Activated T-helper 2 cell treated with anti-CD3 and anti-CD28 coated beads, Interferon-gamma antibody, Interleukin-2, Interleukin-4, amounts not matched to agents 10 μg/mL and 5 μg/mL and 100 μg/mL, durations not matched to agents 14 hours and 24 hours and 36 hours (primary cell): ENCODE measurements around the gene KCND3. TPM values are rescaled to one million over a fixed set of nuclear protein-coding genes. Genes with fewer than 3 reads are reported as not detected.

Experiments used
- DNase-seq: peaks from one replicate; pipeline ENCODE4 v3.0.0; 2021; ENCODE audit warnings: low spot score
- H3K27ac Mint-ChIP-seq: one replicate; pipeline ENCODE4 v1.8.0; 2021; ENCODE audit warnings: mixed read lengths
- H3K27me3 Mint-ChIP-seq: one replicate; pipeline ENCODE4 v1.8.0; 2021; ENCODE audit warnings: low read depth, mixed read lengths
- H3K36me3 Mint-ChIP-seq: one replicate; pipeline ENCODE4 v1.8.0; 2021; ENCODE audit warnings: low read depth, mixed read lengths
- H3K4me1 Mint-ChIP-seq: one replicate; pipeline ENCODE4 v1.8.0; 2021; ENCODE audit warnings: low read depth, mixed read lengths
- H3K4me3 Mint-ChIP-seq: one replicate; pipeline ENCODE4 v1.8.0; 2021; ENCODE audit warnings: low read depth, mild to moderate bottlenecking, moderate library complexity, mixed read lengths
- H3K9me3 Mint-ChIP-seq: one replicate; pipeline ENCODE4 v1.8.0; 2021; ENCODE audit warnings: mixed read lengths
- intact Hi-C: fragments of 100-400 bp; cut with micrococcal nuclease; formaldehyde crosslinking; loops from one replicate; pipeline ENCODE4 v1.15.1; 2023
- total RNA-seq: library from RNA; stranded (reverse); gene quantifications from 2 replicates; pipeline ENCODE4 v1.2.3, GENCODE V29; 2022

Gene KCND3
- not detected in 2 replicates for total RNA-seq

DNA sequence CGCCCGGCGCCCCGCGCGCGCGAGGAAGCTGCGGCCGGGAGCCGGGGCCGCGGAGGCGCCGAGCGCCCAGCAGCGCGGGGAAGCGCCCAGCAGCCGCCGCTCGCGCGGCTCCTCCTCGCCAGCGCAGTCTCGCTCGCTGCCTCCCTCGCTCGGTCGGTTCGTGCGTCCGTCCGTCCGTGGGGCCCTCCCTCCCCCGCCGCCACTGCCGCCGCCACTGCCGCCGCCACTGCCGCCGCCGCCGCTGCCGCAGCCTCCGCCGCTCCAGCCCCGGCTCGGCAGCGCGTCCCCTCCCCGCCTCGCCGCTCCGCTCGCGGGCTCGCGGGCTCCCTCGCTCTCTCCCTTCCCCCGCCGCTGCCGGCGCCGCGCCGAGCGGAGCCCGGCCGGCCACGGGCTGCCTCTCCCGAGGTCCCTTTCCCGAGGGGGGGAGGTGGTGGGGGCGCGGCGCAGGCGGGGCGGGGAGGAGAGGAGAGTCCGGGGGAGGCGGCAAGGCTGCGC, at the start of gene KCND3:
Gene KCND3, minus strand, starts transcription at position 138 of the 495 bp plus-strand sequence.
- peak within 1 kb of the TSS; percentile 52 for H3K4me3 Mint-ChIP-seq
- H3K27ac Mint-ChIP-seq: no peak within 1 kb of the TSS
- intact Hi-C loops: no loop called here
- no peaks in the 10 kb centered on the region for H3K36me3 Mint-ChIP-seq
- H3K9me3 Mint-ChIP-seq: no peaks in the 10 kb centered on the region
- DNase-seq: peak; percentile 12
- peaks cover 79% of the 10 kb centered on the region for H3K27me3 Mint-ChIP-seq
- H3K4me1 Mint-ChIP-seq: no peaks in the 10 kb centered on the region

DNA sequence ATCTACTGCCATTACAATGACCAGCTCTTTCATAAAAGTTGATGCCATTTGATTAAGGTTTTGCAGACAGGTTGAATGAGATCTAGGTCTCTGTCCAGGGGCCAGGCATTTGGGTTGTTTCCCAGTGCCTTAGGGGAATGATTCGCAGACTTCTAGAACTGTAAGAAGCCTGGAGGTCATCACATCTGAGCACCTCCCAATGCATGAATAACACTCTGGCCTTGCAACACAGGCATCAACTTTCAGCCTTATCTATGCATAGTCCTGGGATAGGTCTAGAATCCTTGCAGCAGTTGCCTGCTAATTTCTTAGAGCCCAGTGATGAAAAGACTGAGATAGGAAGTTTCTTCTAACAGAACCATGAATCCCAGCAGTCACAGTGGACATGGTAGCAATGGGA, 44.8 kb upstream of the KCND3 start:
- H3K27ac Mint-ChIP-seq: no peak overlapping the region
- H3K27me3 Mint-ChIP-seq: peaks cover 3% of the 10 kb centered on the region
- intact Hi-C loops: no loop called here
- no peaks in the 10 kb centered on the region for H3K36me3 Mint-ChIP-seq
- no peaks in the 10 kb centered on the region for H3K9me3 Mint-ChIP-seq
- H3K4me3 Mint-ChIP-seq: no peak overlapping the region
- no peaks in the 10 kb centered on the region for H3K4me1 Mint-ChIP-seq
- no peak for DNase-seq

DNA sequence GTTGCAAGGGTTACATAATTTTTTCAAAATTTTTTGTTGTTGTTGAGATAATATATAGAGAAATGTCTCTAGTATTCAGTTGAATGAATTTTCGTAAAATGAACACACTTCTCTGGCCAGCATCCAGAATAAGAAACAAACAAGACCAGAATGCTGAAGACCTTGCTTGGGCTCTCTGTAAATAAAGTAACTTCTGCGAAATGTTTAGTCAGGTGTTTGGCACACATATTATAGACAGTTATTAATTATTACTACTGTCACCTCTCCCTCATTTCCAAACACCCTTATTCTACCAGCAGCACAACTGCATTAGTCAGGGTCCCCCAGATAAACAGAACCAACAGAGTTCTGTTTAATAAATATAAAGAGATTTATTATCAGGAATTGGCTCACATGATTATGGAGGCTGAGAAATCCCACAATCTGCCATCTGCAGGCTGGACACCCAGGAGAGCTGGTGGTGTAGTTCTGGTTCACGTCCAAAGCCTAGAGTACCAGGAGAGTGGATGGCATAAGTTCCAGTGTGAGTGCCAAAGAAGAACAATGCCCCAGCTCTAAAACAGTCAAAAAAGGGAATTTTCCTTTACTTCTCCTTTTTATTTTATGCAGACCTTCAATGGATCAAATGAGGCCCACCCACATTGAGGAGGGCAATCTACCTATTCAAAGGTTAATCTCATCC, 44.1 kb upstream of the KCND3 start:
- H3K4me1 Mint-ChIP-seq: no peaks in the 10 kb centered on the region
- H3K9me3 Mint-ChIP-seq: no peaks in the 10 kb centered on the region
- H3K36me3 Mint-ChIP-seq: no peaks in the 10 kb centered on the region
- H3K4me3 Mint-ChIP-seq: no peak overlapping the region
- intact Hi-C loops: no loop called here
- DNase-seq: no peak
- peaks cover 3% of the 10 kb centered on the region for H3K27me3 Mint-ChIP-seq
- no peak overlapping the region for H3K27ac Mint-ChIP-seq

DNA sequence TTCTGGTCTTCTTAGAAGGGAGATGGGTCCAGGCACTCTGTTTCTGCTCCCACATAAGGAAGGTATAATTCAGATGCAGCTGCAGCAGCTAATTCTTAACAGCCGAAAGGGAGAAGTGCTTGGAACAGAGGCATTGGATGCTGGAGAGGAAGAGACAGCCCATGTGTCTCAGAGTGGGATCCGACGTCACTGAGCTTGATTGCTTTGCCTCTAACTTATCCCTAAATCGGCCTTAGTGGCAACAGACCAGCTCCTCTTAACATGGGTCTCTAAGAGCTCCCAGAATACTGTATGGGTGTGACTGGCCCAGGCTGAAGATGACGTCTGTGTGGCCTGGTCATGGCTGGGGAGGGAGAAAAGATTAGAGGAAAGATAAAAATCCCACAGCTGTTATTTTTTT, 40.7 kb upstream of the KCND3 start:
- no peak for DNase-seq
- intact Hi-C loops: no loop called here
- Mint-ChIP-seq H3K27ac (no peak overlapping the region), H3K4me3 (no peak overlapping the region), H3K36me3 (no peaks in the 10 kb centered on the region), H3K9me3 (no peaks in the 10 kb centered on the region), H3K27me3 (peaks cover 2% of the 10 kb centered on the region), H3K4me1 (no peaks in the 10 kb centered on the region)

DNA sequence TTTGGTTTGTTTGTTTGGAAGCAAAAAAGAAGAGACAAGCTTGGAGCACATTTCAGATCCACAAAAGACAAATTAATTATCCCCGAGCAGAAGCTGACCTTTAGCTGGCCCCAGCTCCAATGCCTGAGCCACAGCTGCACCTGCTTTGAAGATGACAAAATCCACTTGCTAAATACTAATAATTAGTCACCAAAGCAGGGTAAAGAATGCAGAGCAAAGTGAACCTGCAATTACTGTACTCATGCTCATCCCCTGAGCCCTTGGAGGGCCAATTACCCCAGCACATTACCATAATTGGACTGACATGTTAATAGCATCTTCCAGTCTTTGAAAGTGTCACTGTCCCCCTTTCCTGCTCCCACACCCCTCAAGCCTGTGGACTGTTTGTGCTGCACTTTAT, 38.2 kb upstream of the KCND3 start:
- Mint-ChIP-seq H3K27me3 (peaks cover 2% of the 10 kb centered on the region), H3K4me1 (no peaks in the 10 kb centered on the region), H3K27ac (no peak overlapping the region), H3K9me3 (no peaks in the 10 kb centered on the region), H3K4me3 (no peak overlapping the region), H3K36me3 (no peaks in the 10 kb centered on the region)
- intact Hi-C loops: no loop called here
- no peak for DNase-seq

DNA sequence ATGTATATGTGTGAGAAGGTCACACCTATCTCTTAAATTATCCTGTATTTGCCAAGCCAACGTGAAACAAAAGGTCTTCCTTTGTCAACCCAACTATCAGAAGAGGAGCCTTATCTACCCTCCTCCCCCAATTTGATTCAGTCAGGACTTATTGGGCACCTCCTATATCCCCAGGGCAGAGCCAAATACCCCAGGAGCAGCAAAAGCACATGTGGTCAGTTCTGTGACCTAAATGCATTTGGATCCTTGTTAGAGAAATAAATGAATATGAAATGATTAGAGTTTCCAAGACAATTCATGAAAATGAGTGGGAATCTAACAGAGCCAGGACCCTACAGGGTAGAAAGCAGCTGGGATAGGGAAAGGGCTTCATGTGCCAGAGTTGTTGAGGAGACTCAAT, 37.0 kb upstream of the KCND3 start:
- Mint-ChIP-seq H3K9me3 (no peaks in the 10 kb centered on the region), H3K27ac (no peak overlapping the region), H3K36me3 (no peaks in the 10 kb centered on the region), H3K4me3 (no peak overlapping the region), H3K4me1 (no peaks in the 10 kb centered on the region), H3K27me3 (no peaks in the 10 kb centered on the region)
- intact Hi-C loops: no loop called here
- no peak for DNase-seq

DNA sequence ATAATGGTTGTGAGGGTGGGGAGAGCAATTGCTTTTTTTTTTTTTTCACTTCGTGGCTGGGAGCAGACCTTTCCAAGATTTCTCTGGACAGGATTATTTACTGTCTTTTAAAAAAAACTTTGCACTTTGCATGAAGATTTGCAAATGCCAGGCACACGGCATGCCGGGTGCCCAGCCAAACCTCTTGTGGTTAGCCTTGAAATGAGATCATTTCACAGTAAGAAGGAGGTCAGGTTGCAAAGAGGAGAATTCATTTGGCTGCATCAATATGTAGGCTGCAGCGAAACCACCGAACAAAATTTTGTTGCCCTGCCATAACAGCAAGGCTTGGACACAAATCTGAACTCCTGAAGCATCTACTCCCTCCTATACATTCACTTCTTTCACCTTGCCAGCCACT, 36.5 kb upstream of the KCND3 start:
- Mint-ChIP-seq H3K4me3 (no peak overlapping the region), H3K27ac (no peak overlapping the region)

DNA sequence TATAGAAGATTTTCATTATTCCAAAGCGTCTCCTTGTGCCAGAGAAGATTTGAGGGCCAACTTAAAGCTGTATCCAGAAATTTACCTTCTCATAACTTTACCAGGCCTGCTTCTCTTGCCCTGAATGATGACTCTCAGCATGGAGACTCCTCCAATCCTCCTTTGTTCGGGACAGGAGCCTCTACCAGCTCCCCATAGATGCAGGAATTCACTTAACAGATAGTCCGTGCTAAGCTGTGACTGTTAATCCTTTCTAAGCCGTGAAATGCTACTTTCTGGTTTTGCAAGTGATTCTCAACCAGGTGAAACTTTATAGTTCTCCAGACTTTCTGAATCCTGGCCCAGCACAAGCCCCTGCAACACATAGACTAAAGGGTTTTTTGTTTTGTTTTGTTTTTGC, 31.8 kb upstream of the KCND3 start:
- no peak for DNase-seq
- Mint-ChIP-seq H3K9me3 (no peaks in the 10 kb centered on the region), H3K36me3 (no peaks in the 10 kb centered on the region), H3K4me3 (no peak overlapping the region), H3K27me3 (peaks cover 6% of the 10 kb centered on the region), H3K27ac (no peak overlapping the region), H3K4me1 (no peaks in the 10 kb centered on the region)
- intact Hi-C loops: no loop called here

More for the DNA sequence above, 36.5 kb upstream of the KCND3 start:
- Mint-ChIP-seq H3K27me3 (no peaks in the 10 kb centered on the region), H3K9me3 (no peaks in the 10 kb centered on the region), H3K36me3 (no peaks in the 10 kb centered on the region), H3K4me1 (no peaks in the 10 kb centered on the region)
- intact Hi-C loops: no loop called here
- DNase-seq: no peak

DNA sequence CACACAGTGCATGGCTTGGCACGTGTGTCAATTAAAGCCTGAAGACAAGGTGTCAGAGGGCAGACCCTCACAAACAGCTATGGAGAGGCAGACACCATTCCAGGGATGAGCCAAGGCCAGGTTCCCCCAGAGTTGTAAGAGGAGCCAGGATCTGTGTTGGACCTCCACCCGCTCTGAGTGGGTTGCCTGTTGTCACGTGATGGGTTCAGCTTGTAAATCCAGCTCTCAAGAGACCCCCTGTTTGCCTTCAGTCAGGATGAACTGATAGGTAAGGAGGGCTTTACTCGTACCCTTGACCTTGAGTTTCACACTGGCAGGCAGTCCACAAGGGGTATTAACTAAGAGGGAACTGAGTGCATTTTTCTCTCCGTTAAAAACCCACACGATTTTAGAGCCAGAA, 27.7 kb upstream of the KCND3 start:
- Mint-ChIP-seq H3K27ac (no peak overlapping the region), H3K27me3 (peaks cover 6% of the 10 kb centered on the region), H3K36me3 (no peaks in the 10 kb centered on the region), H3K9me3 (no peaks in the 10 kb centered on the region), H3K4me3 (no peak overlapping the region), H3K4me1 (no peaks in the 10 kb centered on the region)
- intact Hi-C loops: no loop called here
- no peak for DNase-seq

DNA sequence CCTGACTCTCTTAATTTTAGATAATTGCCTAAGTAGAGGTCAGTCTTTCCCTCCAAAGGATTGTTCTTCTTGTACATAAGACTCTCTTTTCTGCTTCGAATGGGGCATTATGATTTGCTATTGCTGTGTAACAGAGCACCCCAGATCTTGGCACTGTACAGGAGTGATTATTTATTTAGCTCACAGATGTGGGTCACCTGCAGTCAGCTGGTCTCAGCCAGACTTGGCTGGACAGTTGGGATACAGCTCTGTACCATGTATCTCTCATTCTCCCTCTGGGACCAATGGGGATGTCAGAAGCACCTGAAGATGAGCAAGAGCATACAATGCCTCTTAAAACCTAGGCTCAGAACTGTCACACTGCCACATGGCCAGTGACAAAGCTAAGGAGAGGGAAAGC, 23.4 kb upstream of the KCND3 start:
- no peak overlapping the region for H3K27ac Mint-ChIP-seq
- H3K4me1 Mint-ChIP-seq: no peaks in the 10 kb centered on the region
- H3K9me3 Mint-ChIP-seq: no peaks in the 10 kb centered on the region
- intact Hi-C loops: no loop called here
- no peaks in the 10 kb centered on the region for H3K27me3 Mint-ChIP-seq
- DNase-seq: no peak
- no peak overlapping the region for H3K4me3 Mint-ChIP-seq
- no peaks in the 10 kb centered on the region for H3K36me3 Mint-ChIP-seq

DNA sequence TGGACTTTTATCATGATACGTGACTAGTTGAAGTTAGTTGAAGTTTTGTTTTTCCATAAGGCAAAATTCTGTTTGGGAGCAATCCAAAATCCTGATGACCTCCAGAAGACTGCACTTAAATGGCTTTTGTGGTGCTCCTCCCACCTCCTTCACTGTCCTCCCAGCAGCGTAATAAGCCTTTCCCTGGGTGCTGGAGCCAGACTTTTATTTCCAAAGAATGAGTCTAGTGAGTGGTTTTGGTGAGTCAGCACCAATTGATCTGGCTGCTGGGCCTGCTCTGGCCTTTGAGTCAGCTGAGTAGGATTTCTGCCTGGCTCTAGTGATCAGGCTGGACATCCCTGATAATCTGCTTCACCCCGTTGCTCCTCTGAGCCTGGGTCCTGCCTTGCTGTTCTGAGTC, 21.7 kb upstream of the KCND3 start:
- intact Hi-C loops: no loop called here
- Mint-ChIP-seq H3K36me3 (no peaks in the 10 kb centered on the region), H3K9me3 (no peaks in the 10 kb centered on the region), H3K4me3 (no peak overlapping the region), H3K27ac (no peak overlapping the region), H3K27me3 (peaks cover 1% of the 10 kb centered on the region), H3K4me1 (no peaks in the 10 kb centered on the region)
- DNase-seq: no peak

DNA sequence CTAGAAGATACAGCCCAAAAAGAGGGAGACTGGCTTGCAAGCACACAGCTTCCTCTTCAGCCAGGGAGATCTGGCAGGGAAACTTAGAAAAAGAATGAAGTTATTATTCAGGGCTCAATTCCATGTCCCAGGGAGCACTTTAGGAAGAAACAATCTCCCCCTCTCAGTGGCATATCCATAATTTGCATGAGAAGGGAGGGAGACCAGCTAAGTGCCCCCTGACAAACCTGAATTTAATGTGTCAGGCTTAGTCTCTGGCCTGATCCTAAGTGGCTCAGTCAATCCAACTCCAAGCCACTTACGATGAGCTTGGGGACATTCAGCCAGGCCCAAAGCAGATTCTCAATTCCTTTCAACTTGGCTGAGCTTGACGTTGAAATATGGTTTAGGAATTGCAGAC, 17.7 kb upstream of the KCND3 start:
- H3K27me3 Mint-ChIP-seq: peaks cover 5% of the 10 kb centered on the region
- H3K9me3 Mint-ChIP-seq: no peaks in the 10 kb centered on the region
- H3K36me3 Mint-ChIP-seq: no peaks in the 10 kb centered on the region
- H3K4me3 Mint-ChIP-seq: no peak overlapping the region
- H3K4me1 Mint-ChIP-seq: no peaks in the 10 kb centered on the region
- no peak for DNase-seq
- intact Hi-C loops: no loop called here
- no peak overlapping the region for H3K27ac Mint-ChIP-seq

DNA sequence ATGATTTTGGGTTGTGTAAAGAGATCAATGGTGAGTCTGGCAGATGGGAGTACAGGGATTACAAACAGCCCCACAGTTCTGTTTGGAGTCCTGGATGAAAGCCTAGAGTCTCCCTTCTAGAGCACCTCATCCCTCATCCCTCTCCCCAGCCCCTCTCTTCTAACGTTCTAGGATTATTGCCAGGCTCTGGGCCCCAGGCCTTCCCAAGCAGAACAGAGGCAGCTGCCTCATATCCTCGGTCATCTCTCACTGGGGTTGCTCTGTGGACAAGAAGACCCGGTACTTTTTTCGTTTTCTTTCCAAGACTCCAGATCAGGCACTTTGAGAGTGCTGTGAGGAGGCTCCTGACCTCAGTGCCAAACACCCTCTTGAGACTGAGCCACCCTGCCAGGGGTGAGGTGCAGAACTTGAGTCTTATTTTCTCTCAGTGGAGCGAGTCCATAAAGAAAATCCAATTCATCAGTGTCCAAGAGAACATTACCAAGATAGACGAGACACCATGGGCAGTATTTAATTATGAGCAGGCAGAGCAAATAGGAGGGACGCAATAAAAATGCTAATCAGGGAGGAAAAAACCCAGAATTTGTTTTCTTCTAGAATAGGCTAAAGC, 17.1 kb upstream of the KCND3 start:
- no peaks in the 10 kb centered on the region for H3K9me3 Mint-ChIP-seq
- no peak overlapping the region for H3K27ac Mint-ChIP-seq
- H3K27me3 Mint-ChIP-seq: peaks cover 9% of the 10 kb centered on the region
- no peak for DNase-seq
- no peak overlapping the region for H3K4me3 Mint-ChIP-seq
- intact Hi-C loops: no loop called here
- no peaks in the 10 kb centered on the region for H3K4me1 Mint-ChIP-seq
- H3K36me3 Mint-ChIP-seq: no peaks in the 10 kb centered on the region
